DMS53 treated with DMSO at 0.1 percent for 48 hours (cell line): ENCODE data around the gene NAPEPLD.
"Not testable (repeated sequence)": the region's sequence is repeated elsewhere in the genome, so short reads cannot be mapped to it uniquely, and the experiment has no call there.

ENCODE experiments used
- DNase-seq: peaks from one replicate; lab custom pipeline; 2025; ENCODE audit not compliant: unreplicated experiment; lab: John Stamatoyannopoulos, UW

NAPEPLD gene

GRCh38 chr7:103068414-103069403 is 80.2 kb downstream of the NAPEPLD start:
- no peak for DNase-seq

GRCh38 chr7:103065667-103066066 is 83.2 kb downstream of the NAPEPLD start:
- no peak for DNase-seq

GRCh38 chr7:103063895-103064294 is 85.0 kb downstream of the NAPEPLD start:
- no peak for DNase-seq

- no peak for DNase-seq
Measured at GRCh38 chr7:103059471-103059870, 89.4 kb downstream of the NAPEPLD start.

GRCh38 chr7:103058122-103058521 is 90.8 kb downstream of the NAPEPLD start:
- no peak for DNase-seq

GRCh38 chr7:103056006-103056405 is 92.9 kb downstream of the NAPEPLD start:
- not testable (repeated sequence) for DNase-seq

- no peak for DNase-seq
Measured at GRCh38 chr7:103051519-103051918, 97.4 kb downstream of the NAPEPLD start.
